HL-60 (cell line): Measurements from ENCODE around the gene CCDC179.

Source experiments
- DNase-seq, 2 experiments: peaks; one replicate each; pipeline ENCODE4 v3.0.0-alpha.2; 2010 to 2020; ENCODE audit warnings: low read depth in 1 of 2, low spot score in 1 of 2
- H3K27ac ChIP-seq: fragments of 250-450 bp; sonication (Bioruptor Pico); replicated peaks from 2 replicates; pipeline ENCODE4 v1.5.1; 2020; ENCODE audit warnings: mild to moderate bottlenecking, moderate library complexity
- H3K27me3 ChIP-seq: fragments of 250-450 bp; sonication (Bioruptor Pico); 2 replicates; pipeline ENCODE4 v1.5.1; 2021; ENCODE audit warnings: mild to moderate bottlenecking, moderate library complexity; ENCODE audit not compliant: insufficient read depth, poor library complexity, severe bottlenecking
- H3K4me3 ChIP-seq: replicated peaks from 2 replicates; pipeline ENCODE4 v1.5.1; 2011; ENCODE audit warnings: mild to moderate bottlenecking, control low read depth, low read length; ENCODE audit not compliant: insufficient read depth
- CTCF ChIP-seq: IDR thresholded peaks from one replicate; pipeline ENCODE4 v1.5.1; 2011; ENCODE audit warnings: low read length, control low read depth, inconsistent platforms; ENCODE audit not compliant: insufficient read depth
- GABPA ChIP-seq: IDR thresholded peaks from 2 replicates; pipeline ENCODE4 v1.6.1; 2012; ENCODE audit warnings: low read depth
- POLR2AphosphoS5 ChIP-seq: IDR thresholded peaks from 2 replicates; pipeline ENCODE4 v1.6.1; 2012; ENCODE audit warnings: low read depth
- REST ChIP-seq: IDR thresholded peaks from 2 replicates; pipeline ENCODE4 v1.6.1; 2012; ENCODE audit warnings: low read depth; ENCODE audit not compliant: insufficient replicate concordance
- SPI1 ChIP-seq: IDR thresholded peaks from 2 replicates; pipeline ENCODE4 v1.6.1; 2012; ENCODE audit warnings: low read depth, mild to moderate bottlenecking, borderline replicate concordance

The CCDC179 gene

GRCh38 chr11:22900764-22901486, 40.7 kb upstream of the CCDC179 start:
- no peak for DNase-seq
- Histone ChIP-seq H3K27me3 (no peaks in the 10 kb centered on the region), H3K27ac (no peak overlapping the region), H3K4me3 (no peak overlapping the region)
- no peak for TF ChIP-seq CTCF
- TF ChIP-seq SPI1 = no peak
- TF ChIP-seq REST = no peak
- TF ChIP-seq GABPA = no peak
- no peak for TF ChIP-seq POLR2AphosphoS5

GRCh38 chr11:22898036-22898435, 37.8 kb upstream of the CCDC179 start:
- Histone ChIP-seq H3K4me3 (no peak overlapping the region), H3K27ac (no peak overlapping the region), H3K27me3 (no peaks in the 10 kb centered on the region)
- TF ChIP-seq CTCF (no peak), SPI1 (no peak), GABPA (no peak), POLR2AphosphoS5 (no peak), REST (no peak)
- DNase-seq = no peak

- no peak overlapping the region for H3K4me3 ChIP-seq
- DNase-seq = no peak
- H3K27me3 ChIP-seq = no peaks in the 10 kb centered on the region
- TF ChIP-seq GABPA (no peak), REST (no peak), POLR2AphosphoS5 (no peak), SPI1 (no peak), CTCF (no peak)
- no peak overlapping the region for H3K27ac ChIP-seq
These were observed 30.0 kb upstream of the CCDC179 start for GRCh38 chr11:22890227-22890626.
